ENCODE measurements around the gene CX3CL1.
"Not testable (repeated sequence)": the region's sequence is repeated elsewhere in the genome, so short reads cannot be mapped to it uniquely, and the experiment has no call there.

Gene CX3CL1

GRCh38 chr16:57372372-57373116 lies at the start of gene CX3CL1:
Gene CX3CL1, plus strand, starts transcription at chr16:57372490. Its CDS starts 79 bp downstream, at chr16:57372569.
- no peak for DNase-seq

- DNase-seq, result no peak
Observed at GRCh38 chr16:57324749-57325148, 47.5 kb upstream of the CX3CL1 start.

GRCh38 chr16:57325458-57325857 lies 46.8 kb upstream of the CX3CL1 start:
- DNase-seq, result no peak

- no peak for DNase-seq
Observed at GRCh38 chr16:57329718-57330327, 42.5 kb upstream of the CX3CL1 start.

- DNase-seq, result no peak
Observed at GRCh38 chr16:57331355-57331754, 40.9 kb upstream of the CX3CL1 start.

GRCh38 chr16:57333402-57333801 lies 38.9 kb upstream of the CX3CL1 start:
- no peak for DNase-seq

- no peak for DNase-seq
Observed at GRCh38 chr16:57335366-57335765, 36.9 kb upstream of the CX3CL1 start.

- no peak for DNase-seq
Observed at GRCh38 chr16:57341062-57341440, 31.2 kb upstream of the CX3CL1 start.

- DNase-seq, result no peak
Observed at GRCh38 chr16:57341441-57342303, 30.6 kb upstream of the CX3CL1 start.

GRCh38 chr16:57342606-57343005 lies 29.7 kb upstream of the CX3CL1 start:
- not testable (repeated sequence) for DNase-seq

GRCh38 chr16:57343221-57343620 lies 29.1 kb upstream of the CX3CL1 start:
- DNase-seq, result no peak

GRCh38 chr16:57344094-57344493 lies 28.2 kb upstream of the CX3CL1 start:
- not testable (repeated sequence) for DNase-seq

- no peak for DNase-seq
Observed at GRCh38 chr16:57345021-57345420, 27.3 kb upstream of the CX3CL1 start.

GRCh38 chr16:57345666-57346204 lies 26.6 kb upstream of the CX3CL1 start:
- no peak for DNase-seq

- no peak for DNase-seq
Observed at GRCh38 chr16:57347858-57348257, 24.4 kb upstream of the CX3CL1 start.

GRCh38 chr16:57348327-57348726 lies 24.0 kb upstream of the CX3CL1 start:
- no peak for DNase-seq

GRCh38 chr16:57349212-57350031 lies 22.9 kb upstream of the CX3CL1 start:
- no peak for DNase-seq

GRCh38 chr16:57352636-57353047 lies 19.6 kb upstream of the CX3CL1 start:
- no peak for DNase-seq

- DNase-seq, result no peak
Observed at GRCh38 chr16:57354311-57354710, 18.0 kb upstream of the CX3CL1 start.

- no peak for DNase-seq
Observed at GRCh38 chr16:57355898-57356414, 16.3 kb upstream of the CX3CL1 start.

GRCh38 chr16:57356547-57356946 lies 15.7 kb upstream of the CX3CL1 start:
- DNase-seq, result no peak
